Ovary (tissue), 9 donors: ENCODE results near the gene ALPP. TPM values are rescaled to one million over a fixed set of nuclear protein-coding genes. Genes with fewer than 3 reads are reported as not detected.
A peak's percentile ranks its signal among the peaks of the same experiment; 100 is the strongest.
"Not testable (repeated sequence)": the region's sequence is repeated elsewhere in the genome, so short reads cannot be mapped to it uniquely, and the experiment has no call there.

ENCODE experiments used
- DNase-seq, 5 donors: peaks; one replicate each; pipeline ENCODE4 v3.0.0-alpha.2; 2019 to 2020
- H3K27ac ChIP-seq, 2 donors: fragments of 200-600 bp; one replicate each; pipeline versions ENCODE4 v1.5.1 to v1.8.0; 2019 to 2022
- H3K27me3 ChIP-seq: fragments of 200-600 bp; one replicate; pipeline ENCODE4 v1.8.0; 2022
- H3K36me3 ChIP-seq: fragments of 200-600 bp; sonication (generic); one replicate; pipeline ENCODE4 v1.5.1; 2019
- H3K4me1 ChIP-seq: one replicate; pipeline ENCODE4 v1.8.1; 2013; ENCODE audit warnings: mild to moderate bottlenecking, moderate library complexity; ENCODE audit not compliant: insufficient read depth
- H3K4me3 ChIP-seq: fragments of 200-600 bp; sonication (generic); one replicate; pipeline ENCODE4 v1.5.1; 2017
- H3K9me3 ChIP-seq, 2 donors: fragments of 200-600 bp in 1 of 2; sonication (generic) in 1 of 2; one replicate each; pipeline versions ENCODE4 v1.5.1 to v1.8.1; 2013 to 2019; ENCODE audit warnings: mild to moderate bottlenecking in 1 of 2, moderate library complexity in 1 of 2
- CTCF ChIP-seq, 3 donors: fragments of 450-650 bp in 2 of 3; fragments of 200-600 bp in 1 of 3; IDR thresholded peaks; one replicate each; pipeline versions ENCODE4 v1.5.1 to v1.8.0; 2016 to 2022; ENCODE audit warnings: antibody characterized with exemption in 3 of 3, mild to moderate bottlenecking in 1 of 3
- EP300 ChIP-seq: sonication (generic); formaldehyde crosslinking; IDR thresholded peaks from one replicate; pipeline ENCODE4 v1.6.1; 2017; ENCODE audit warnings: antibody characterized with exemption
- POLR2A ChIP-seq: fragments of 450-650 bp; IDR thresholded peaks from one replicate; pipeline ENCODE4 v1.6.1; 2017; ENCODE audit warnings: antibody characterized with exemption, mild to moderate bottlenecking, moderate library complexity
- WGBS, 3 donors: extraction: QIAGEN DNeasy Blood & Tissue Kit in 1 of 3; methylation state at CpG; one replicate each; pipeline versions ENCODE4 v1.1.5 to v1.1.7; 2013 to 2017; 5-methylcytosine and 5-hydroxymethylcytosine counted together
- intact Hi-C, 4 donors: fragments of 100-400 bp; cut with DNase I; formaldehyde crosslinking; loops; one replicate each; pipeline versions ENCODE4 v1.11.0 to v1.15.1; 2022 to 2023
- polyA plus RNA-seq, 2 donors: library from polyadenylated mRNA; stranded (reverse); fragments of 200-250 nt in 1 of 2; fragments of 350-450 nt in 1 of 2; fragmentation: Illumina TruSeq in 1 of 2; extraction: RNeasy Lipid Tissue Mini Kit (QIAGEN cat#74804) in 1 of 2; gene quantifications; one replicate each; pipeline ENCODE4 v1.2.3, GENCODE V29; 2013 to 2014
- total RNA-seq, 7 donors: library from RNA; depleted of rRNA in 2 of 7; stranded (reverse); fragments of >200 nt in 2 of 7; fragmentation: NEBNext Ultra II Directional in 3 of 7; extraction: Animal tissue kit (Norgen Biotek cat#: 25700) in 3 of 7; gene quantifications; one replicate each; pipeline versions ENCODE4 v1.1.0 to v1.2.4, GENCODE V29; 2016 to 2023
- donor health status: DM: no; HTN: no; CAD: no; lungs with moderate emphysema.
- donor health status: DM: no; HTN: no; CAD: no.
- donor health status: Bipolar disorder and iron deficiency.
- donor health status: DM: yes; HTN: yes; CAD: no.
- donor health status: DM: no; HTN: no; CAD: no.
- donor health status: DM: yes; HTN: yes; CAD: no.

ALPP gene
- total and polyA plus RNA-seq, 9 donors: 0.20 to 21.6 (median 8.5) TPM; not detected in 4

GRCh38 chr2:232365621-232366321 lies 12.8 kb upstream of the ALPP start:
- Histone ChIP-seq H3K36me3 (no peaks in the 10 kb centered on the region), H3K9me3 (no peaks in the 10 kb centered on the region), H3K4me3 (no peak overlapping the region), H3K27me3 (no peaks in the 10 kb centered on the region), H3K4me1 (no peaks in the 10 kb centered on the region), H3K27ac (no peak overlapping the region)
- intact Hi-C loops: no loop called here
- 75 to 82% (median 81%) methylated on average over 18 to 20 of the region's 20 CpGs for WGBS, 3 donors
- TF ChIP-seq POLR2A: no peak
- no peak for TF ChIP-seq CTCF (IDR thresholded peaks at IDR 0.05)
- DNase-seq: peak in 1 of 5 donors; percentile 27

GRCh38 chr2:232366461-232366860 lies 12.1 kb upstream of the ALPP start:
- intact Hi-C loops, H3K4me1 ChIP-seq, H3K9me3 ChIP-seq, H3K36me3 ChIP-seq, H3K27me3 ChIP-seq, H3K4me3 ChIP-seq, H3K27ac ChIP-seq: not testable (repeated sequence)
- 88 to 92% (median 91%) methylated on average over 15 to 22 of the region's 23 CpGs for WGBS, 3 donors
- DNase-seq: peak in 1 of 5 donors; percentile 19

DNA sequence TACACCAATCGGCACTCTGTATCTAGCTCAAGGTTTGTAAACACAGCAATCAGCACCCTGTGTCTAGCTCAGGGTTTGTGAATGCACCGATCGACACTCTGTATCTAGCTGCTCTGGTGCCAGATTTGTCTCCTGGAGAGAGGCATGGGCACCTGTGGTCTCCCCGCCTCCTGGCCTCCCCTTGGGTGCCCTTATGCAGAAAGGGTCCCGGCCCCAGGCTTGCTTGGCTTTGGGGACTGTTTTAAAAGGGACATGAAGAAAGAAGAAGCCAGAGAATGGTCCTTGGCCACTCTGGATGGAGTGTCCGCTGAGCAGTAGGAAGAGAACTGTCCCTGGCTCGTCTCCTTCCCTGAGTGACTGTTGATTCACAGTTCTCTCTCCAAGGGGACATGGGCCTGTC lies 11.5 kb upstream of the ALPP start:
- 70 to 77% (median 76%) methylated on average over 7 of the region's 7 CpGs for WGBS, 3 donors
- TF ChIP-seq EP300 (no peak), POLR2A (no peak), CTCF (IDR thresholded peaks at IDR 0.05) (no peak)
- no peaks in the 10 kb centered on the region for H3K4me1 ChIP-seq
- H3K27ac ChIP-seq: no peak overlapping the region
- intact Hi-C loops: no loop called here
- DNase-seq: no peak
- no peaks in the 10 kb centered on the region for H3K9me3 ChIP-seq
- H3K4me3 ChIP-seq: no peak overlapping the region
- H3K27me3 ChIP-seq: no peaks in the 10 kb centered on the region
- H3K36me3 ChIP-seq: no peaks in the 10 kb centered on the region

- TF ChIP-seq POLR2A: no peak
- TF ChIP-seq CTCF (IDR thresholded peaks at IDR 0.05): no peak
- no peak for TF ChIP-seq EP300
- WGBS, 3 donors: 81 to 85% (median 85%) methylated on average over 12 to 13 of the region's 13 CpGs
- Histone ChIP-seq H3K27ac (no peak overlapping the region), H3K36me3 (no peaks in the 10 kb centered on the region), H3K4me1 (no peaks in the 10 kb centered on the region), H3K9me3 (no peaks in the 10 kb centered on the region), H3K4me3 (no peak overlapping the region), H3K27me3 (no peaks in the 10 kb centered on the region)
- DNase-seq: peak in 1 of 5 donors; percentile 27
- intact Hi-C loops: no loop called here
Observed at GRCh38 chr2:232367591-232368233, 10.8 kb upstream of the ALPP start.

DNA sequence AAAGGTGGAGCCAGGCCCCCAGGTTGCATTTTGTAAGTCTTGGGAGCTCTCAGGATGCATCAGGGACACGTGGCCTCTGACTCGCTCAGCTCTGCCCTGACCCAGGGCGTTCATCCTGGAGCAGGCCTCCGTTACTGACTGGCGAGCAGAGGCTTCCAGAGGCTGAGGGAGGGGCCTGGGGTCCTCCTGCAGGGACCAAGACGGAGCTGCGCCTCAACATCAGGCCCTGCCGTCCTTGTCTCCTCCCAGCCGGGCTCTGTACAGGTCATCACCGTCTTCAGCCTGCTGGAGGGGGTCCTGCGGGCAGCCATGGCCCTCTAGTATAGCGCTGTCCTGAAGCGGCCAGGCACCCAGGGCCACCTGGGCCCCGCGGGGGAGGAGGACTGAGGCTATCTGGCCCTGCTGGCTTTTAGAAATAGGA lies 10.2 kb upstream of the ALPP start:
- 88 to 89% (median 89%) methylated on average over 15 of the region's 15 CpGs for WGBS, 3 donors
- Histone ChIP-seq H3K27ac (no peak overlapping the region), H3K4me3 (no peak overlapping the region), H3K4me1 (no peaks in the 10 kb centered on the region), H3K9me3 (no peaks in the 10 kb centered on the region), H3K27me3 (no peaks in the 10 kb centered on the region), H3K36me3 (no peaks in the 10 kb centered on the region)
- DNase-seq: peak in 1 of 5 donors; percentile 19
- intact Hi-C loops: no loop called here
- TF ChIP-seq CTCF (IDR thresholded peaks at IDR 0.05) (no peak), EP300 (no peak), POLR2A (no peak)
